Measurements from ENCODE around the gene HMG20A.

HMG20A gene

GRCh38 chr15:77526595-77527163 lies 106.0 kb downstream of the HMG20A start:
- Histone ChIP-seq H3K4me3 (replicated peaks; ENCODE audit: low read depth, low read length) (no peak overlapping the region), H3K36me3 (ENCODE audit: control insufficient read depth, insufficient read depth, low read length) (no peaks in the 10 kb centered on the region; the same call in 1 of the 2 replicates), H3K27me3 (replicated peaks; ENCODE audit: control insufficient read depth, insufficient read depth, low read length) (no peaks in the 10 kb centered on the region)
- TF ChIP-seq CTCF (IDR thresholded peaks at IDR 0.05; ENCODE audit: insufficient read depth, low read length, poor library complexity, severe bottlenecking): no peak
- no peak for DNase-seq (ENCODE audit: extremely low read depth, insufficient read length)

- Histone ChIP-seq H3K27me3 (replicated peaks; ENCODE audit: control insufficient read depth, insufficient read depth, low read length) (no peaks in the 10 kb centered on the region), H3K36me3 (ENCODE audit: control insufficient read depth, insufficient read depth, low read length) (no peaks in the 10 kb centered on the region; the same call in 1 of the 2 replicates), H3K4me3 (replicated peaks; ENCODE audit: low read depth, low read length) (no peak overlapping the region)
- DNase-seq (ENCODE audit: extremely low read depth, insufficient read length): no peak
- TF ChIP-seq CTCF (IDR thresholded peaks at IDR 0.05; ENCODE audit: insufficient read depth, low read length, poor library complexity, severe bottlenecking): no peak
Measured at GRCh38 chr15:77527164-77527778, 106.6 kb downstream of the HMG20A start.

- no peaks in the 10 kb centered on the region for H3K27me3 ChIP-seq (replicated peaks; ENCODE audit: control insufficient read depth, insufficient read depth, low read length)
- H3K36me3 ChIP-seq (ENCODE audit: control insufficient read depth, insufficient read depth, low read length): no peaks in the 10 kb centered on the region; the same call in 1 of the 2 replicates
- TF ChIP-seq CTCF (IDR thresholded peaks at IDR 0.05; ENCODE audit: insufficient read depth, low read length, poor library complexity, severe bottlenecking): no peak
- DNase-seq (ENCODE audit: extremely low read depth, insufficient read length): no peak
- no peak overlapping the region for H3K4me3 ChIP-seq (replicated peaks; ENCODE audit: low read depth, low read length)
Measured at GRCh38 chr15:77527831-77528231, 107.1 kb downstream of the HMG20A start.

GRCh38 chr15:77528290-77528967 lies 107.7 kb downstream of the HMG20A start:
- no peak for DNase-seq (ENCODE audit: extremely low read depth, insufficient read length)
- Histone ChIP-seq H3K36me3 (ENCODE audit: control insufficient read depth, insufficient read depth, low read length) (no peaks in the 10 kb centered on the region; the same call in 1 of the 2 replicates), H3K4me3 (replicated peaks; ENCODE audit: low read depth, low read length) (no peak overlapping the region), H3K27me3 (replicated peaks; ENCODE audit: control insufficient read depth, insufficient read depth, low read length) (no peaks in the 10 kb centered on the region)
- no peak for TF ChIP-seq CTCF (IDR thresholded peaks at IDR 0.05; ENCODE audit: insufficient read depth, low read length, poor library complexity, severe bottlenecking)

GRCh38 chr15:77528968-77529319 lies 108.3 kb downstream of the HMG20A start:
- Histone ChIP-seq H3K36me3 (ENCODE audit: control insufficient read depth, insufficient read depth, low read length) (no peaks in the 10 kb centered on the region; the same call in 1 of the 2 replicates), H3K27me3 (replicated peaks; ENCODE audit: control insufficient read depth, insufficient read depth, low read length) (no peaks in the 10 kb centered on the region), H3K4me3 (replicated peaks; ENCODE audit: low read depth, low read length) (no peak overlapping the region)
- TF ChIP-seq CTCF (IDR thresholded peaks at IDR 0.05; ENCODE audit: insufficient read depth, low read length, poor library complexity, severe bottlenecking): no peak
- DNase-seq (ENCODE audit: extremely low read depth, insufficient read length): no peak

Data from GM06990 (cell line).